GM21526 (cell line): ENCODE results near the gene F13A1.

ENCODE experiments used
- ATAC-seq: cut with Tn5 transposase; IDR thresholded peaks from one replicate; pipeline ENCODE4 v1.9.1; 2021; ENCODE audit warnings: moderate library complexity; ENCODE audit not compliant: unreplicated experiment, low FRiP score

The F13A1 gene

GRCh38 chr6:6121943-6122342, 198.5 kb downstream of the F13A1 start:
- ATAC-seq = no peak

GRCh38 chr6:6105472-6106036, 214.9 kb downstream of the F13A1 start:
- ATAC-seq = no peak
